ENCODE results near the gene IL25. TPM values are rescaled to one million over a fixed set of nuclear protein-coding genes. Genes with fewer than 3 reads are reported as not detected.
"Not testable (repeated sequence)": the region's sequence is repeated elsewhere in the genome, so short reads cannot be mapped to it uniquely, and the experiment has no call there.

IL25 gene
- total and polyA plus RNA-seq, 4 donors, result not detected

GRCh38 chr14:23387916-23388882, 15.6 kb downstream of the IL25 start:
- Histone ChIP-seq H3K4me1 (ENCODE audit: control insufficient read depth in 5 of 5, insufficient read depth in 5 of 5, low read length in 5 of 5) (no peaks in the 10 kb centered on the region), H3K27me3 (ENCODE audit: control insufficient read depth in 3 of 3, insufficient read depth in 3 of 3, low read length in 2 of 3) (no peaks in the 10 kb centered on the region), H3K4me3 (no peak overlapping the region), H3K9me3 (ENCODE audit: control insufficient read depth in 4 of 4, insufficient read depth in 3 of 4, low read length in 3 of 4) (no peaks in the 10 kb centered on the region), H3K9ac (ENCODE audit: insufficient read depth in 1 of 2, low read length in 2 of 2) (no peak overlapping the region), H3K27ac (ENCODE audit: low read depth in 1 of 2, low read length in 1 of 2) (no peak overlapping the region), H3K36me3 (ENCODE audit: control insufficient read depth in 4 of 4, insufficient read depth in 4 of 4, low read length in 4 of 4) (peaks cover 0 to 9% (median 0%) of the 10 kb centered on the region in 4 donors)
- no peak for DNase-seq
- ATAC-seq (ENCODE audit: insufficient read depth, low FRiP score), result no peak
- TF ChIP-seq CTCF (IDR thresholded peaks at IDR 0.05; ENCODE audit: control extremely low read depth, extremely low read depth), result no peak
- 76 to 85% methylated on average over 26 of the region's 26 CpGs for WGBS, 2 donors

GRCh38 chr14:23388996-23389395, 16.4 kb downstream of the IL25 start:
- H3K27me3 ChIP-seq (ENCODE audit: control insufficient read depth in 3 of 3, insufficient read depth in 3 of 3, low read length in 2 of 3), result no peaks in the 10 kb centered on the region
- TF ChIP-seq CTCF (IDR thresholded peaks at IDR 0.05; ENCODE audit: control extremely low read depth, extremely low read depth), result no peak

GRCh38 chr14:23389396-23389795, 16.8 kb downstream of the IL25 start:
- no peak for DNase-seq
- no peaks in the 10 kb centered on the region for H3K4me1 ChIP-seq (ENCODE audit: control insufficient read depth in 5 of 5, insufficient read depth in 5 of 5, low read length in 5 of 5)
- H3K36me3 ChIP-seq (ENCODE audit: control insufficient read depth in 4 of 4, insufficient read depth in 4 of 4, low read length in 4 of 4), result peaks cover 0 to 5% (median 0%) of the 10 kb centered on the region in 4 donors
- ATAC-seq (ENCODE audit: insufficient read depth, low FRiP score), result no peak
- 45 to 63% methylated on average over 12 of the region's 12 CpGs for WGBS, 2 donors
- no peaks in the 10 kb centered on the region for H3K9me3 ChIP-seq (ENCODE audit: control insufficient read depth in 4 of 4, insufficient read depth in 3 of 4, low read length in 3 of 4)
- no peaks in the 10 kb centered on the region for H3K27me3 ChIP-seq (ENCODE audit: control insufficient read depth in 3 of 3, insufficient read depth in 3 of 3, low read length in 2 of 3)
- no peak overlapping the region for H3K9ac ChIP-seq (ENCODE audit: insufficient read depth in 1 of 2, low read length in 2 of 2)
- peak overlapping the region in 1 of 2 donors; percentile 10 for H3K27ac ChIP-seq (ENCODE audit: low read depth in 1 of 2, low read length in 1 of 2)
- no peak overlapping the region for H3K4me3 ChIP-seq
- TF ChIP-seq CTCF (IDR thresholded peaks at IDR 0.05; ENCODE audit: control extremely low read depth, extremely low read depth), result no peak

More at GRCh38 chr14:23388996-23389395, 16.4 kb downstream of the IL25 start:
- Histone ChIP-seq H3K4me3 (no peak overlapping the region), H3K36me3 (ENCODE audit: control insufficient read depth in 4 of 4, insufficient read depth in 4 of 4, low read length in 4 of 4) (peaks cover 0 to 5% (median 0%) of the 10 kb centered on the region in 4 donors), H3K9ac (ENCODE audit: insufficient read depth in 1 of 2, low read length in 2 of 2) (no peak overlapping the region), H3K9me3 (ENCODE audit: control insufficient read depth in 4 of 4, insufficient read depth in 3 of 4, low read length in 3 of 4) (no peaks in the 10 kb centered on the region), H3K27ac (ENCODE audit: low read depth in 1 of 2, low read length in 1 of 2) (peak overlapping the region in 1 of 2 donors; percentile 10), H3K4me1 (ENCODE audit: control insufficient read depth in 5 of 5, insufficient read depth in 5 of 5, low read length in 5 of 5) (no peaks in the 10 kb centered on the region)
- DNase-seq (no peak), ATAC-seq (ENCODE audit: insufficient read depth, low FRiP score) (no peak)
- 91 to 94% methylated on average over 7 to 8 of the region's 8 CpGs for WGBS, 2 donors

GRCh38 chr14:23389871-23390270, 17.3 kb downstream of the IL25 start:
- H3K4me1 ChIP-seq (ENCODE audit: control insufficient read depth in 5 of 5, insufficient read depth in 5 of 5, low read length in 5 of 5); H3K36me3 ChIP-seq (ENCODE audit: control insufficient read depth in 4 of 4, insufficient read depth in 4 of 4, low read length in 4 of 4); H3K4me3 ChIP-seq; H3K27me3 ChIP-seq (ENCODE audit: control insufficient read depth in 3 of 3, insufficient read depth in 3 of 3, low read length in 2 of 3); H3K27ac ChIP-seq (ENCODE audit: low read depth in 1 of 2, low read length in 1 of 2); H3K9ac ChIP-seq (ENCODE audit: insufficient read depth in 1 of 2, low read length in 2 of 2); ATAC-seq (ENCODE audit: insufficient read depth, low FRiP score); DNase-seq; H3K9me3 ChIP-seq (ENCODE audit: control insufficient read depth in 4 of 4, insufficient read depth in 3 of 4, low read length in 3 of 4): not testable (repeated sequence)
- WGBS, 2 donors, result 91 to 96% methylated on average over 3 to 4 of the region's 19 CpGs
